Measurements from ENCODE around the gene DSP.

GRCh38 chr6:7587631-7588100 lies 46.2 kb downstream of the DSP start:
- TF ChIP-seq CTCF (IDR thresholded peaks at IDR 0.05 in 2 of 3, conservative IDR thresholded peaks at IDR 0.05 in 1 of 3; ENCODE audit: control insufficient read depth in 2 of 3, extremely low read depth in 1 of 3, insufficient read depth in 1 of 3, low read depth in 3 of 3, low read length in 3 of 3), result no peak
- no peak for TF ChIP-seq TAF1 (IDR thresholded peaks at IDR 0.05; ENCODE audit: borderline replicate concordance, low read depth, low read length)
- TF ChIP-seq ATF7 (IDR thresholded peaks at IDR 0.05; ENCODE audit: low read depth), result no peak
- TF ChIP-seq NKRF (conservative IDR thresholded peaks at IDR 0.05), result no peak
- no peak for TF ChIP-seq BHLHE40 (IDR thresholded peaks at IDR 0.05; ENCODE audit: borderline replicate concordance in 1 of 2, low read depth in 2 of 2, low read length in 1 of 2)
- TF ChIP-seq IRF3 (IDR thresholded peaks at IDR 0.05), result no peak
- TF ChIP-seq FOXK2 (IDR thresholded peaks at IDR 0.05), result no peak
- TF ChIP-seq MYB (IDR thresholded peaks at IDR 0.05; ENCODE audit: borderline replicate concordance, low read depth, low read length), result no peak
- TF ChIP-seq POLR2A (IDR thresholded peaks at IDR 0.05; ENCODE audit: low read depth, low read length), result no peak
- TF ChIP-seq CBX5 (IDR thresholded peaks at IDR 0.05; ENCODE audit: low read depth), result no peak
- no peak for TF ChIP-seq ZNF592 (IDR thresholded peaks at IDR 0.05)
